Spleen (tissue), 7 donors: ENCODE measurements around the gene ADGRE2.

Source experiments
- POLR2A ChIP-seq, 3 donors: fragments of 450-650 bp; IDR thresholded peaks; one replicate each; pipeline ENCODE4 v1.5.1; 2017; ENCODE audit warnings: antibody characterized with exemption in 3 of 3, mild to moderate bottlenecking in 1 of 3
- POLR2AphosphoS5 ChIP-seq, 3 donors: sonication (generic); formaldehyde crosslinking; IDR thresholded peaks; one replicate each; pipeline ENCODE4 v1.5.1; 2017; ENCODE audit warnings: antibody characterized with exemption in 3 of 3
- TF ChIP-seq, protein P1 (sequence below), 11 experiments: fragments of 200-600 bp in 7 of 11; fragments of 450-650 bp in 4 of 11; sonication (generic) in 4 of 11; IDR thresholded peaks in 8 of 11; conservative IDR thresholded peaks in 3 of 11; 1 replicate in 7 of 11; 2 replicates in 4 of 11; pipeline versions ENCODE4 v1.4.0 to v1.8.0; 2016 to 2021; ENCODE audit warnings: antibody characterized with exemption in 11 of 11, inconsistent platforms in 4 of 11, mild to moderate bottlenecking in 1 of 11
- donor health status: DM: no; HTN: no; CAD: no; lungs with moderate emphysema.
- donor health status: DM: no; HTN: no; CAD: no.
- donor health status: DM: no; HTN: no; CAD: no.

DNA sequence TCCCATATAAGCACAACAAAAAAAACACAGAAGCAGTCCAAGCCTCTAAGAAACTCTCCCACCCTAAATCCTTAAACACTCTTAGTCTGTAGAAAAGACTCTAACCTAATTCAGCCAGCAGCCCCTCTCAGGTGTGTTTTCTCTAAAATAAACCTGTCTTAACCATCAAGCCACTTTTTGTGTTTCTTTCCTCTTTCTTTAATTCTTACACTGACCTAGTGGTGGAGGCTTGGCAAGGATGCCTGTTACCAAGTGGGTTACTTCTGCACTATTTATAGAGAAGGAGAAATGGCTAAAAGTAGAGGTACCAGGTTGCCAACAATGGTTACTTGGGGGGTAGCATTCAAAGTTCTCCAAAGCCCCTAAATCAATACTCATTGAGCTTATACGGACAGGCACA, 44.8 kb downstream of the ADGRE2 start:
- TF ChIP-seq, protein P1, sequence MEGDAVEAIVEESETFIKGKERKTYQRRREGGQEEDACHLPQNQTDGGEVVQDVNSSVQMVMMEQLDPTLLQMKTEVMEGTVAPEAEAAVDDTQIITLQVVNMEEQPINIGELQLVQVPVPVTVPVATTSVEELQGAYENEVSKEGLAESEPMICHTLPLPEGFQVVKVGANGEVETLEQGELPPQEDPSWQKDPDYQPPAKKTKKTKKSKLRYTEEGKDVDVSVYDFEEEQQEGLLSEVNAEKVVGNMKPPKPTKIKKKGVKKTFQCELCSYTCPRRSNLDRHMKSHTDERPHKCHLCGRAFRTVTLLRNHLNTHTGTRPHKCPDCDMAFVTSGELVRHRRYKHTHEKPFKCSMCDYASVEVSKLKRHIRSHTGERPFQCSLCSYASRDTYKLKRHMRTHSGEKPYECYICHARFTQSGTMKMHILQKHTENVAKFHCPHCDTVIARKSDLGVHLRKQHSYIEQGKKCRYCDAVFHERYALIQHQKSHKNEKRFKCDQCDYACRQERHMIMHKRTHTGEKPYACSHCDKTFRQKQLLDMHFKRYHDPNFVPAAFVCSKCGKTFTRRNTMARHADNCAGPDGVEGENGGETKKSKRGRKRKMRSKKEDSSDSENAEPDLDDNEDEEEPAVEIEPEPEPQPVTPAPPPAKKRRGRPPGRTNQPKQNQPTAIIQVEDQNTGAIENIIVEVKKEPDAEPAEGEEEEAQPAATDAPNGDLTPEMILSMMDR (IDR thresholded peaks at IDR 0.05 in 8 of 11, conservative IDR thresholded peaks at IDR 0.05 in 3 of 11), result no peak
- no peak for TF ChIP-seq POLR2A (IDR thresholded peaks at IDR 0.05)
- no peak for TF ChIP-seq POLR2AphosphoS5 (IDR thresholded peaks at IDR 0.05)
